ENCODE results near the gene COL3A1. TPM values are rescaled to one million over a fixed set of nuclear protein-coding genes. Genes with fewer than 3 reads are reported as not detected.

COL3A1 gene
- total RNA-seq, 1 donor from 2014 or later: 13.4 TPM

GRCh38 chr2:189020179-189020578 lies 46.0 kb downstream of the COL3A1 start:
- no peak for TF ChIP-seq CTCF (IDR thresholded peaks at IDR 0.05; ENCODE audit: insufficient read depth, low read length, poor library complexity, severe bottlenecking)
- no peak overlapping the region for H3K4me3 ChIP-seq (ENCODE audit: low read depth, low read length)
- no peak for DNase-seq (ENCODE audit: low read depth)

GRCh38 chr2:189022053-189022481 lies 47.9 kb downstream of the COL3A1 start:
- no peak overlapping the region for H3K4me3 ChIP-seq (ENCODE audit: low read depth, low read length)
- no peaks in the 10 kb centered on the region for H3K36me3 ChIP-seq (ENCODE audit: control insufficient read depth, insufficient read depth, low read length)
- DNase-seq (ENCODE audit: low read depth): no peak
- H3K27me3 ChIP-seq (ENCODE audit: control insufficient read depth, insufficient read depth, low read length): no peaks in the 10 kb centered on the region
- TF ChIP-seq CTCF (IDR thresholded peaks at IDR 0.05; ENCODE audit: insufficient read depth, low read length, poor library complexity, severe bottlenecking): no peak

More at GRCh38 chr2:189020179-189020578, 46.0 kb downstream of the COL3A1 start:
- Histone ChIP-seq H3K36me3 (ENCODE audit: control insufficient read depth, insufficient read depth, low read length) (no peaks in the 10 kb centered on the region), H3K27me3 (ENCODE audit: control insufficient read depth, insufficient read depth, low read length) (no peaks in the 10 kb centered on the region)

GRCh38 chr2:189022492-189022891 lies 48.3 kb downstream of the COL3A1 start:
- Histone ChIP-seq H3K36me3 (ENCODE audit: control insufficient read depth, insufficient read depth, low read length) (no peaks in the 10 kb centered on the region), H3K4me3 (ENCODE audit: low read depth, low read length) (no peak overlapping the region), H3K27me3 (ENCODE audit: control insufficient read depth, insufficient read depth, low read length) (no peaks in the 10 kb centered on the region)
- DNase-seq (ENCODE audit: low read depth): no peak
- TF ChIP-seq CTCF (IDR thresholded peaks at IDR 0.05; ENCODE audit: insufficient read depth, low read length, poor library complexity, severe bottlenecking): no peak

GRCh38 chr2:189024901-189025618 lies 50.9 kb downstream of the COL3A1 start:
- peak; percentile 46 for TF ChIP-seq CTCF (IDR thresholded peaks at IDR 0.05; ENCODE audit: insufficient read depth, low read length, poor library complexity, severe bottlenecking)
- H3K27me3 ChIP-seq (ENCODE audit: control insufficient read depth, insufficient read depth, low read length): no peaks in the 10 kb centered on the region
- no peaks in the 10 kb centered on the region for H3K36me3 ChIP-seq (ENCODE audit: control insufficient read depth, insufficient read depth, low read length)
- no peak for DNase-seq (ENCODE audit: low read depth)
- H3K4me3 ChIP-seq (ENCODE audit: low read depth, low read length): no peak overlapping the region

- no peak for DNase-seq (ENCODE audit: low read depth)
- no peak overlapping the region for H3K4me3 ChIP-seq (ENCODE audit: low read depth, low read length)
- TF ChIP-seq CTCF (IDR thresholded peaks at IDR 0.05; ENCODE audit: insufficient read depth, low read length, poor library complexity, severe bottlenecking): no peak
- no peaks in the 10 kb centered on the region for H3K36me3 ChIP-seq (ENCODE audit: control insufficient read depth, insufficient read depth, low read length)
- H3K27me3 ChIP-seq (ENCODE audit: control insufficient read depth, insufficient read depth, low read length): no peaks in the 10 kb centered on the region
Measured at GRCh38 chr2:189037518-189037917, 63.3 kb downstream of the COL3A1 start.

- no peak for DNase-seq (ENCODE audit: low read depth)
- Histone ChIP-seq H3K27me3 (ENCODE audit: control insufficient read depth, insufficient read depth, low read length) (no peaks in the 10 kb centered on the region), H3K4me3 (ENCODE audit: low read depth, low read length) (no peak overlapping the region), H3K36me3 (ENCODE audit: control insufficient read depth, insufficient read depth, low read length) (peaks cover 1% of the 10 kb centered on the region)
- TF ChIP-seq CTCF (IDR thresholded peaks at IDR 0.05; ENCODE audit: insufficient read depth, low read length, poor library complexity, severe bottlenecking): no peak
Measured at GRCh38 chr2:189045836-189046235, 71.7 kb downstream of the COL3A1 start.

Measured in kidney epithelial cell (primary cell).